D721Med (cell line): ENCODE data around the gene IL25.
"Not testable (repeated sequence)": the region's sequence is repeated elsewhere in the genome, so short reads cannot be mapped to it uniquely, and the experiment has no call there.

Experiments used
- DNase-seq: peaks from one replicate; pipeline ENCODE4 v3.0.0; 2011; ENCODE audit warnings: low spot score; ENCODE audit not compliant: insufficient read length
- FAIRE-seq: peaks from 2 replicates; lab custom pipeline; 2011; peaks lifted over from hg19 to GRCh38; lab: Jason Lieb, UNC
- CTCF ChIP-seq: IDR thresholded peaks from 2 replicates; pipeline ENCODE4 v1.5.1; 2012; ENCODE audit warnings: mild to moderate bottlenecking, control low read depth; ENCODE audit not compliant: insufficient read depth; ENCODE audit errors: missing control alignments

The IL25 gene

DNA sequence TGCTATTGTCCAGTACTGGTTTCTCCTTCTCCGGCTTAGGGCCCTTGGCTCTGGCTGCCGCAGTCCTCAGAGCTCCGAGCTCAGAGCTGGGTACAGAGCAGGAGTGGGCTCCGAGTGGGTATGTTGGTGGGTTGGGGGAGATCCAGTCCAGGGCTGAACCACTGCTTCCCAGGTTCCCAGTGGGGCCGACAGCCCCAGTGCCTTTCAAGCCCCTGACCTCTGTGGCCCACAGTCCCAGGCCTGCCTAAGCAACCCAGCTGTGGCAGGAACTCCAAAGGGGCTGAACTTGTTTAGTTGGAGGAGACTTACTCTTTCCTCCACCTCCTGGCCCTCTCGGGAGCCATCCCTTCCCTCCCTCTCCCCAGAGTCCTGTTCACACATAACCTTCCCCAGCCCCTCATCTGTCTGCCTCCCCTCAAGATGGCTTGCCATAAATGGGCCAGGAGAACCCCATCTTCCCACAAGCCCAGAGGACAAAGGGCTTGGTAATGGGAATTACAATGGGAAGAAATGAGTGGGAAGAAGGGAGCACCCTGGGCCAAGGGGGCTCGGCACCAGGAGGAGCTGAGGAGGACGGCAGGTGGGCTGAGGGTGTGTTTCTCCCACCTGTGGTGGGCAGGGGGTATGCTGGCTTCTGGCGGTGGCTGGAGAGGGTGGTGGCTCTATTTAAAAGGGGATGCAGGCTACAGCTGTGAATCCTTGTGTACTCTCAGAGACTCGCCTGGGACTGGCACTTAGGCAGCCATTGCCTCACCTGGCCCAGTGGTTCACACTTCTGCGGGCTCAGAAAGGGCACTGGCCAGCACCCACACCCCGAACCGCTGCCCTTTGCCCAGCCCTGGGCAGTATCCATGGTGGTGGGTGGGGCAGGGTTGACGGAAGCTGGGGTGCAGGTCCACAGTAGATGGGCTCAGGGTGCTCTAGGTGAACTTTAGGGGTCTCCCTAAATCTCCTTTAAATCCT is 39.2 kb downstream of the IL25 start:
- no peak for DNase-seq
- TF ChIP-seq CTCF: no peak
- FAIRE-seq: no peak

- no peak for TF ChIP-seq CTCF
- no peak for FAIRE-seq
- no peak for DNase-seq
Measured at GRCh38 chr14:23413681-23414080, 41.1 kb downstream of the IL25 start.

- no peak for DNase-seq
- no peak for FAIRE-seq
- no peak for TF ChIP-seq CTCF
Measured at GRCh38 chr14:23414254-23414653, 41.6 kb downstream of the IL25 start.

DNA sequence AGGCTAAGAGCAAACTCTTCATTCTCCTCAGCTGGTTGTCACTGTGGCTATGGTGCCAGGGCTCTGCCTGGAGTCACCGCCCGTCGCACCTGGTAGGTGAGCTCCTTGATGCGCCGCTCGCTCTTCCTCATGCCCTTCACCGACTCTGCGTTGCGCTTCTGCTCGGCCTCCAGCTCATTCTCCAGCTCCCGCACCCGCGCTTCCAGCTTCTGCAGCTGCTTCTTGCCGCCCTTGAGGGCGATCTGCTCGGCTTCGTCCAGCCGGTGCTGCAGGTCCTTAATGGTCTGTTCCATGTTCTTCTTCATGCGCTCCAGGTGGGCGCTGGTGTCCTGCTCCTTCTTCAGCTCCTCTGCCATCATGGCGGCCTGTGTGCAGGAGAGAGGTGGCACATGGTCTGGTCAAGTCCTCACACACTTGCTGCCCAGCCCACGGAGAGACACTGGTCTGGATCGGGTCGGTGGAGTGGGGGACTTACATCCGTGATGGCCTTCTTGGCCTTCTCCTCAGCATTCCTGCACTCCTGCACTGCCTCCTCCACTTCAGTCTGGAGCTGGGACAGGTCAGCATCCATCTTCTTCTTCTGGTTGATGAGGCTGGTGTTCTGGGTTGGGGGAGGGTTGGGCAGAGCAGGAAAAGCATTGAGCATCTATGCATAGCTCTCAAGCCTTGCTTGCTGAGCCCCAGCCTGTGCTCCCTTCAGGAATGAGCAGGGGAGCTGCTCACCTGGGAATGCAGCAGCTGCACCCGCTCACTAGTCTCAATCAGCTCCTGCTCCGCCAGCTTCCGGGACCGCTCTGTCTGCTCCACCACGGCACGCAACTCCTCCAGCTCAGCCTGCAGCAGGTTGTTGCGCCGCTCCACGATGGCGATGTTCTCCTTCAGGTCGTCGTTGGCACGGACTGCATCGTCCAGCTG is 42.6 kb downstream of the IL25 start:
- FAIRE-seq (no peak), DNase-seq (no peak)
- TF ChIP-seq CTCF: no peak

- TF ChIP-seq CTCF: no peak
- FAIRE-seq (no peak), DNase-seq (no peak)
Measured at GRCh38 chr14:23415821-23416778, 43.5 kb downstream of the IL25 start.

GRCh38 chr14:23416801-23417200 is 44.2 kb downstream of the IL25 start:
- FAIRE-seq: no peak
- no peak for TF ChIP-seq CTCF
- no peak for DNase-seq

- not testable (repeated sequence) for DNase-seq, FAIRE-seq
Measured at GRCh38 chr14:23417269-23417668, 44.7 kb downstream of the IL25 start.
